ENCODE results near the gene EXOC3.

EXOC3 gene

DNA sequence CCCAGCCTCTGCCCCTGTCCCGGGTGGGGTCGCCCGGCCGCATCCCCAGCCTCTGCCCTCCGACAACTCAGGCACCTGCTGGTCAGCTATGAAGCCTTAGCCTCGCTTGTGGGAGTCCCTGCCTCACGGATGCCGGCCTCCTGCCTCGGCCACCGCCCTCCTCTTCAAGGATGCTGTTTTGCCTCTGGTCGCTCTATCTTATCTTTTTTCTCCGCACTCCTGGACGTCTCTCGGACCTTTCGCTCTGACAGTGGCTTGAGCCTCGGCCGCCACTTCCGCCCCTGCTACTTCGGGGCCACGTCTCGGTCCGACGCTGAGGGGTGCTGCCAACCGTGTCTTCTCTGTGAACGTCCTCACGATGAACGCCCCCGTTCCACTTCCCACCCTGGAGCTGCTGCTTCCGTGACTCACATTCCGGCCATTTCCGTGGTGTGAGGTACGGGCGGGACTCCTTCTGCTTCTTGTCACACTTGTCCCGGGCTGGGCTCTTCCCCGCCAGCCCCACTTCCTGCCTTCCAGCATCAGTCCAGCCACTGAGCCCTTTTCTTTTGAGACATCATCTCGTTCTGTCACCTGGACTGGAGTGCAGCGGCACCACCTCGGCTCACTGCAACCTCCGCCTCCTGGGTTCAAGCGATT is 55.0 kb downstream of the EXOC3 start:
- in situ Hi-C loops (cut with HindIII; ENCODE audit: low sequenced_read_pairs) = no loop called here

DNA sequence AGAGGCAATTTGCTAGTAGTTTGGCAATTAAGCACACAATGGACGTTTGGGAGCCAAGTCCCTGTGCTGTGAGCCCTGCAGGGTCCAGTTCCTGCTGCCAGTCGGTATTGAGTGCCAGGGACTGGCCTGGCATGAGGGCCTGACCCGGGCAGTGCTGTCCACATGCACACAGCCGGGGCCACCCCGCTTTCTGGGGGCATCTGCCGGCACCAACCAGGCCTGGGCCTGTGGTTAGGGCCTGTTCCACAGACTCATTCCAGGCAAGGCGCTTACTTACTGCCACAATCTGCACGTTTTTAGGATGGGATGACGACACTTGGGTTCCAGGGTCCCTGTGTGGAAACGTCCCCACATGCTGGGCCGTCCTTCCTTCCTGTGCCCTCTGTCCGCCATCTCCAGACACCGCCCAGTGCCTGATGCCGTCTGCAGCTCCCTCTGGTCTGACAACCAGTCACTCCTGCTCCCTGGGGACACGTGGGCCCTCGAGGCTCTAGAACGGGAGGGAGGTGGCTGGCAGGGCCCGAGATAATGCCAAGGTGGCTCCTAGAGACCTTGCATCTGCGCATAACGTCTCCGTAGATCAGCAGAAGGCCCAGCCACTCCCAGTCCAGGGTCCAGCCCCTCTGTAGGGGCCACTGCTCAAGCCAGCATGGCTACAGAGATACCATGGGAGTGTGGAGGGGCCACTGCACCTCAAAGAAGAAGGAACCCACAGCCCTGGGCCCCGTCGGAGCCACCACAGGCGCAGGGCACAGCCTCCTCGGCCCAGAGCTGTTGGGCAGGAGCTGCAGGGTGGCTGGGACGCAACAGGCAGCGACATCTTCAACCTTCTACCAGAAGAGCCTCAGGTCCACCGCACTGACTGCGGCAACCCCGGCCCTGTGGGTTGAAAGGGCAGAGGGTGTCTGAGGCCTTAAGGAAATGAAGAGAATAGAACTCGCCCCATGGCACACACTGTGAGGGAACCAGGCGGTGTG is 56.5 kb downstream of the EXOC3 start:
- in situ Hi-C loops (cut with HindIII; ENCODE audit: low sequenced_read_pairs) = loop anchor here (5.0 to 25.0 kb wide), 4 partner anchors 57 to 263 kb away; partner anchors contain the start of gene EXOC3

GRCh38 chr5:500491-500890 is 57.5 kb downstream of the EXOC3 start:
- in situ Hi-C loops (cut with HindIII; ENCODE audit: low sequenced_read_pairs) = loop anchor here (5.0 to 25.0 kb wide), 4 partner anchors 58 to 262 kb away; partner anchors contain the start of gene EXOC3

- in situ Hi-C loops (cut with HindIII; ENCODE audit: low sequenced_read_pairs) = loop anchor here (5.0 to 25.0 kb wide), 4 partner anchors 59 to 261 kb away; partner anchors contain the start of gene EXOC3
These were observed 58.3 kb downstream of the EXOC3 start for GRCh38 chr5:501105-501830.

- in situ Hi-C loops (cut with HindIII; ENCODE audit: low sequenced_read_pairs) = loop anchor here (5.0 to 25.0 kb wide), 4 partner anchors 60 to 260 kb away; partner anchors contain the start of gene EXOC3
These were observed 58.8 kb downstream of the EXOC3 start for GRCh38 chr5:501831-502184.

- in situ Hi-C loops (cut with HindIII; ENCODE audit: low sequenced_read_pairs) = loop anchor here (5.0 to 25.0 kb wide), 4 partner anchors 60 to 260 kb away; partner anchors contain the start of gene EXOC3
These were observed 59.5 kb downstream of the EXOC3 start for GRCh38 chr5:502325-503079.

- in situ Hi-C loops (cut with HindIII; ENCODE audit: low sequenced_read_pairs) = loop anchor here (5.0 to 25.0 kb wide), 4 partner anchors 62 to 258 kb away; partner anchors contain the start of gene EXOC3
These were observed 61.6 kb downstream of the EXOC3 start for GRCh38 chr5:504326-505154.

DNA sequence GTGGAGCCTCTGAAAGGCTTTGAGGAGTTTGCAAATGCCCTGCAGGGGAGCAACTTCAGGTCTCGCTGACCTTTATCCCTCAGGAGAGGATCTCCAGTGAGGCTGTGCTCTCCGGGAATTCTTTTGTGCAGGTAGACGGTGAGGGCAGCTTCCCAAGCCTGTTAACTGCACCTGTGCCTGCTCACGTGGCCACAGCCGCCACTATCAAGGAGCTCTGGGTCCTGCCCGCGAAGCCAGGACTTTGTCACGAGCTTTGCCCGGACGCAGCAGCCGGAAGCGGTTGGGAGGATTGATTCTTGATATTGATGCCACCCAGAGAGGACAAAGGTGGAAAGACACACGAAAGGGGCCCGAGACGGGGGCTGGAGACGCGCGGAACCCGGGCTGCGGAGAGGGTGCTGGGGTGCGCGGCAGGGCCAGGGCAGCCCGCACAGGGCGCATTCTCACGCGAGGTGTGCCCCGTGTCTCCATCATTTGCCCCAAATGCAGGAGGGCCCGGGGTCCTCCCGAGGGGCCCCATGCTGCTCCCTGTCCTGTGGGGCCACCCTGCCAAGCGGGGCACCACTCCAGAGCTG is 63.1 kb downstream of the EXOC3 start:
- in situ Hi-C loops (cut with HindIII; ENCODE audit: low sequenced_read_pairs) = loop anchor here (10.0 to 25.0 kb wide), 2 partner anchors 149 to 256 kb away; no protein-coding TSS in a partner anchor

GRCh38 chr5:507986-508575 is 65.1 kb downstream of the EXOC3 start:
- in situ Hi-C loops (cut with HindIII; ENCODE audit: low sequenced_read_pairs) = loop anchor here (10.0 to 25.0 kb wide), 2 partner anchors 147 to 254 kb away; no protein-coding TSS in a partner anchor

DNA sequence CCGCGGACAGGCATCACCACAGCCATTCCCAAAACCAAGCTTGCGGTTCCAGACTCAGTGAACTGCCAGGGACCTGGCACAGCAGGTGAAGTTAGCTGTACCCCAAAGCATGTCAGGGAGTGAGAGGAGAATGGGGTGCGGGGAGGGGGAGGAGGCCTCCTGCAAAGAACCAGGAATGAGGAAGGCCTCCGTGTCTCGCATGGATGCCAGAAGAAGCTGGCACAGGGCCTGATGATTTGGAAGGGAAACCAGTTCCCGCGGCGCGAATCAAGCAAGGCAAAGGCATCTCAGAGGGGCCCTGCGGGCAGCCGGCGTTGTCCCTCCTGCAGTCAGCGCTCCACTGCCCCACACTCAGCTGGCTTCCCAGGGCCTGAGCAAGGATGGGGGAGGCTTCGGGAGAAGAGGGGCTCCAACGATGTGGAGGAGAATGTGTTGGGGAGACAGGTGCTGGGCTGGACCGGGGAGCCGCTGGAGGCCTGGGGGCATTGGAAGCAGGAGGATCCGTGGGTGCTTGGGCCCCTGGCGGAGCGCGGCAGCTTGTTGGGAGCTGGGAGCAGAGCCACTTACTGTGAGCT is 66.7 kb downstream of the EXOC3 start:
- in situ Hi-C loops (cut with HindIII; ENCODE audit: low sequenced_read_pairs) = loop anchor here (10.0 to 25.0 kb wide), 2 partner anchors 145 to 253 kb away; no protein-coding TSS in a partner anchor

DNA sequence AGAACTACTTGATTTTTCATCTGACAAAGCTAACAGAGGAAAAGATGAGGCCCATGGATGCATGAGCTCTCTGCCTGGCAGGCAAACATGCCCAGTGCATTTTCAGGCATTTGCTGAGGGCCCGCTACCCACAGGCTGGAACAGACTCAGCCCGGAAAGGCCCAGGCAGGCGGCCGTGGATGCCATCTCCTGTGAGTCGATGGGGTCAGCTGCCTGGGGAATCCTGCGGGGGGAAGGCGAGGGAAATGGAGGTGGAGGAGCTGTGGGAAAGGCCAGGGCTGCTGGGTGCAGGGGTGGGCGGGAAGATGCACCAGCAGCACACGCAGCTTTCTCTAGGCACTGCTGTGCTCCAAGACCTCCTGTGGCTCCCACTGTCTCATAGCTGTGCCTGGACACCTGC is 67.5 kb downstream of the EXOC3 start:
- in situ Hi-C loops (cut with HindIII; ENCODE audit: low sequenced_read_pairs) = loop anchor here (25.0 kb wide), 1 partner anchor 252 kb away; no protein-coding TSS in a partner anchor

GRCh38 chr5:511476-511875 is 68.5 kb downstream of the EXOC3 start:
- in situ Hi-C loops (cut with HindIII; ENCODE audit: low sequenced_read_pairs) = loop anchor here (25.0 kb wide), 1 partner anchor 251 kb away; no protein-coding TSS in a partner anchor

- in situ Hi-C loops (cut with HindIII; ENCODE audit: low sequenced_read_pairs) = loop anchor here (25.0 kb wide), 1 partner anchor 249 kb away; no protein-coding TSS in a partner anchor
These were observed 70.5 kb downstream of the EXOC3 start for GRCh38 chr5:513216-514100.

- in situ Hi-C loops (cut with HindIII; ENCODE audit: low sequenced_read_pairs) = loop anchor here (25.0 kb wide), 1 partner anchor 248 kb away; no protein-coding TSS in a partner anchor
These were observed 71.1 kb downstream of the EXOC3 start for GRCh38 chr5:514101-514485.

DNA sequence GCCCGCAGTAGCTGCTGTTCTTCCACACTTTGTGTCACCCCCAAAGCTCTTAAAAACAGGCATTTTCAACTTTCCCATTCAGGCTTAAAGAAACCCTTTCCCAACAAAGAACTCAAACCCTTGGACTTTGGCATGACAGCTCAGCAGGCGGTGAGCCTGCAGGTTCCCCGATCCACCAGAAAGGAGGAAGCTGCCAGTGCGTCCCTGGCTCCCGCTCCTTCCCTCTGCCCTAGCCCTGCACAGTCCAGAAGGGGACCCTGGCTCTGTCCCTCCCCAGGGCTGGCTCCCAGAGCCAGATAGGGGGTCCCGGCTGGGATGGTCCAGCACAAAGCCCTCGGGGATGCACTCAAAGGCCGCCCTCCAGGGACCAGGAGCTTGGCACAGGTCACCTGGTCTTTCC is 71.7 kb downstream of the EXOC3 start:
- in situ Hi-C loops (cut with HindIII; ENCODE audit: low sequenced_read_pairs) = loop anchor here (25.0 kb wide), 1 partner anchor 248 kb away; no protein-coding TSS in a partner anchor

GRCh38 chr5:515273-515836 is 72.4 kb downstream of the EXOC3 start:
- in situ Hi-C loops (cut with HindIII; ENCODE audit: low sequenced_read_pairs) = loop anchor here (25.0 kb wide), 1 partner anchor 247 kb away; no protein-coding TSS in a partner anchor

Measured in endothelial cell of hepatic sinusoid (primary cell).